ENCODE results near the gene SYK.

- TF ChIP-seq CTCF (conservative IDR thresholded peaks at IDR 0.05; ENCODE audit: low read depth, low read length) (no peak), POLR2A (IDR thresholded peaks at IDR 0.05; ENCODE audit: low read depth, low read length) (no peak), RCOR1 (IDR thresholded peaks at IDR 0.05; ENCODE audit: insufficient replicate concordance, low read length) (no peak), BHLHE40 (IDR thresholded peaks at IDR 0.05; ENCODE audit: low read depth, low read length) (no peak), CEBPB (IDR thresholded peaks at IDR 0.05; ENCODE audit: low read depth, low read length) (no peak), RAD21 (IDR thresholded peaks at IDR 0.05; ENCODE audit: low read length) (no peak), USF2 (IDR thresholded peaks at IDR 0.05; ENCODE audit: low read depth, low read length) (no peak), ELK1 (IDR thresholded peaks at IDR 0.05; ENCODE audit: borderline replicate concordance, low read depth, low read length) (no peak), SMC3 (IDR thresholded peaks at IDR 0.05; ENCODE audit: low read depth, low read length) (no peak), MAZ (IDR thresholded peaks at IDR 0.05; ENCODE audit: borderline replicate concordance, low read depth, low read length) (no peak)
These were observed 6.5 kb upstream of the SYK start for GRCh38 chr9:90795084-90795483.
